Keratinocyte (primary cell): ENCODE data around the gene C3orf20.

Source experiments
- EZH2 ChIP-seq: IDR thresholded peaks from one replicate; pipeline ENCODE4 v1.6.1; 2012; ENCODE audit warnings: inconsistent platforms, mild to moderate bottlenecking, low read length, moderate library complexity
- TF ChIP-seq, protein P1 (sequence below), 3 experiments: IDR thresholded peaks in 1 of 3; conservative IDR thresholded peaks in 1 of 3; optimal IDR thresholded peaks in 1 of 3; 2 replicates in 2 of 3; 3 replicates in 1 of 3; pipeline versions ENCODE3 to v1.5.1; 2011; ENCODE audit warnings: low read length in 3 of 3, mild to moderate bottlenecking in 3 of 3, moderate library complexity in 2 of 3, control low read depth in 1 of 3, inconsistent platforms in 1 of 3; ENCODE audit not compliant: insufficient read depth in 2 of 3; ENCODE audit errors: extremely low read depth in 1 of 3

GRCh38 chr3:14798231-14798630, 123.3 kb downstream of the C3orf20 start:
- TF ChIP-seq, protein P1, sequence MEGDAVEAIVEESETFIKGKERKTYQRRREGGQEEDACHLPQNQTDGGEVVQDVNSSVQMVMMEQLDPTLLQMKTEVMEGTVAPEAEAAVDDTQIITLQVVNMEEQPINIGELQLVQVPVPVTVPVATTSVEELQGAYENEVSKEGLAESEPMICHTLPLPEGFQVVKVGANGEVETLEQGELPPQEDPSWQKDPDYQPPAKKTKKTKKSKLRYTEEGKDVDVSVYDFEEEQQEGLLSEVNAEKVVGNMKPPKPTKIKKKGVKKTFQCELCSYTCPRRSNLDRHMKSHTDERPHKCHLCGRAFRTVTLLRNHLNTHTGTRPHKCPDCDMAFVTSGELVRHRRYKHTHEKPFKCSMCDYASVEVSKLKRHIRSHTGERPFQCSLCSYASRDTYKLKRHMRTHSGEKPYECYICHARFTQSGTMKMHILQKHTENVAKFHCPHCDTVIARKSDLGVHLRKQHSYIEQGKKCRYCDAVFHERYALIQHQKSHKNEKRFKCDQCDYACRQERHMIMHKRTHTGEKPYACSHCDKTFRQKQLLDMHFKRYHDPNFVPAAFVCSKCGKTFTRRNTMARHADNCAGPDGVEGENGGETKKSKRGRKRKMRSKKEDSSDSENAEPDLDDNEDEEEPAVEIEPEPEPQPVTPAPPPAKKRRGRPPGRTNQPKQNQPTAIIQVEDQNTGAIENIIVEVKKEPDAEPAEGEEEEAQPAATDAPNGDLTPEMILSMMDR (optimal IDR thresholded peaks at IDR 0.05 in 1 of 3, IDR thresholded peaks at IDR 0.05 in 1 of 3, conservative IDR thresholded peaks at IDR 0.05 in 1 of 3; ENCODE audit: extremely low read depth in 1 of 3, insufficient read depth in 2 of 3, low read length in 3 of 3): no peak
- no peak for TF ChIP-seq EZH2
